T follicular helper cell (primary cell): ENCODE measurements around the gene HOXB8.
A peak's percentile ranks its signal among the peaks of the same experiment; 100 is the strongest.

Experiments used
- DNase-seq: peaks from one replicate; pipeline ENCODE4 v3.0.0-alpha.2; 2020; ENCODE audit warnings: low read depth

The HOXB8 gene

GRCh38 chr17:48583708-48584222 is 31.3 kb downstream of the HOXB8 start:
- no peak for DNase-seq

DNA sequence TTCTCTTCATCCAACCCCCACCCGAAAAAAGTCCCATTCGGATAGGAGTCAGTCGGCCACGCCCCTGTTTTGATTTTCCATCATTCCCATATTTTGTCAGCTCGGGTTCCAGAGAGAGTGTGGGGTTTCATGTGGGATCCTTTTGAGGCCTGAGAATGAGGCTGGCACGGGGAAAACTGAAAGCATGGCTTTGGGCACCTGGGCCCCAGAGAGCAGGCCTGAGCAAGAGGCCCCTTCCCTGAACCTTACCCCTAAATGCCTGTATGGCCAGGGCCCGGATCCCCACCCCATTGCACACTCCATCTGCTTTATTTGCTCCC is 32.4 kb downstream of the HOXB8 start:
- no peak for DNase-seq

DNA sequence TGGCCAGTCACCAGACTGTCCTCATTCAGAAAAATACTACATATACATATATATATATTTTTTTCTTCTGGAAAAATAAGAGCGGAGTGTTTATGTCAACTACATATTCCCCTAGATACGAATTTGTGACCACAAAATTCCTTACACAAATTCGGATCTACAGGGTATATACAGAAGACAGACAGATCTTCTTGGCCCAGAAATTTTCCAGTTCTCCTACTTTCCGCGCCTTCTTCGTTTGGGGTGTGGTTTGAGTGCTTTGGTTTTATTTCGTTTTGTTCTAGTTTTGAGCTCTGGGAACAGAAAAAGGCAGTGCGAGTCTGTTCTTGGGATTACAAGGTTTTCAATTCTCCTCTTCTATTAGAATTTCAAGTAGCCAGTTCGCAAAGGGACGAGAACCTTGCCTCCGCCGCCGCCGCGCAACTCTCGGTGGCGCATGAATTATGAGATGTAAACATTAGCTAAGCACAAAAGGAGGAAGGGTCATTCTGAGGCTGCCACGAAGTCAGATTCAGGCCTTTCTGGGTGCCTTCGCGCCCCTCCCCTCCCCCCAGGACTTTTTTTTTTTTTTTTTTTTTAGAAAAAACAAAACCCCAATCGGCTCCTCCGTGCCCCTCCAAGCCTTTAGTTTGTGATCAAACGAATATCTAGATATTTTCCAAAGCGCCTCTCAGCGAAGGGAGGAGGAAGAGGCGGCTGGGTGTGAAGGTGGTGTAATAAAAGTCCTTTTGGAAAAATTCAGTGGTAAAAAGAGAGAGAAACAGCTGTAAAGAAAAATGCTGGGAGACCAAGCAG is 35.1 kb downstream of the HOXB8 start:
- DNase-seq, result no peak

GRCh38 chr17:48579471-48579759 is 35.7 kb downstream of the HOXB8 start:
- no peak for DNase-seq

GRCh38 chr17:48578616-48579470 is 36.2 kb downstream of the HOXB8 start:
- no peak for DNase-seq

GRCh38 chr17:48577946-48578615 is 37.0 kb downstream of the HOXB8 start, which contains the start of gene HOXB4:
TSS of gene HOXB4 (minus strand) at chr17:48578350. CDS start at chr17:48578319, 31 bp downstream.
- peak; percentile 64 for DNase-seq

DNA sequence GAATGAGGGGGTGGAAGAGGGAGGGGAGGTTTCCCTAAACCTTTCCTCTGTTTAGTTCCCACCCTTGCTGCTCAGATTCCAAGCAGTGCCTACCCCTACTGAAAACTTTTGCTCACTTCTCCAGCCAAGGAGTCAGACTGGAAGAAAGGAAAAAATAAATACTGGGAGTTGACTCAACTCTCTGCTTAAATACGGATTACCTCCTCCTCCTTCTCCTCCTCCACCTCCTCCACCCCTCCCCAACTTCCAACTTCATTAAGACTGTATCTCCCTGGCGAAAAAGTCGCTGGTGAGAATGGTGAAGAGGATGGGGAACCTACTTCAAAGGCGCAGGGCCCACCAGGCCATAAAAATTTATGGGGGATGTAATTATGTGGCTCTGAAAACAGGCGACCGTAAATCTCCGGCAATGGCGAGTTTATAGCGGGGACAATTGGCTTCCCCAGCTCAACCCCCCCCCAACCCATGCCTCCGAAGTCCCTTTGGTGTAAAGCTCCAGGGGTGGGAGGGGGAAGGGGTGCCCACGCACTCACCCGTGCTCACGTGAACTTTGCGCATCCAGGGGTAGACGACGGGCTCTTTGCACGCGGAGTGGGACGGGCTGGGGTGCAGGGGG is 37.7 kb downstream of the HOXB8 start:
- no peak for DNase-seq

DNA sequence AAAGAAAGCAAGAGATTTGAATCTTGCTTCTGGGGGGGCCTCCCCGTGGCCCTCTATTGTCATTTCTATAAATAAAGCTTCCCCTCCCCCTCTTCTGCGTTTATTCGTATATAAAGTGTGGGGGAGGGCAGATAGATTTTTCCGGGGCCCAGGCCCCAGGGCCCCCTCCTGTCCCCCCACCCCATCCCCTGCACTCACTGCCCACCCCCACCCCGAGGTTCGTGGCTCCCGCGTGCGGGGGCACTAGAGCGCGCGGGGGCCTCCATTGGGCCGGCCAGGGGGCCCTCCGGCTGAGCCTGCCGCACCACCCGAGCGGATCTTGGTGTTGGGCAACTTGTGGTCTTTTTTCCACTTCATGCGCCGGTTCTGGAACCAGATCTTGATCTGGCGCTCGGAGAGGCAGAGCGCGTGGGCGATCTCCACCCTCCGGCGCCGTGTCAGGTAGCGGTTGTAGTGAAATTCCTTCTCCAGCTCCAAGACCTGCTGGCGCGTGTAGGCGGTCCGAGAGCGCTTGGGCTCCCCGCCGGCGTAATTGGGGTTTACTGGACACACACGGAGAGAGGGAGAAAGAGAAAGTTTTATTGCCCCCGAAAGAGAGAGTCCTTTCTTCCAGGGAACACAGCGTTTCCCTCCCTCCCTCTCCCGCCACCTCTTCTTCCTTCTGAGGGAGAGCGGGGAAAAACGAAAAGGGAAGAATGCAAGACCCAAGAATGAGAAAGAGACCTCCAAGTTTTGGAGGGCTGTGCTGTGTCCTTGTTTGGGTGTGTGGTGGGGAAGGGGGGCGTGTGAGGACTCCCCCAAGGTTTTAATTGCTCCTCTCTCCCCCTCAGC is 38.4 kb downstream of the HOXB8 start:
- no peak for DNase-seq

GRCh38 chr17:48575673-48576478 is 39.2 kb downstream of the HOXB8 start:
- DNase-seq, result no peak

- DNase-seq, result no peak
Observed at GRCh38 chr17:48575066-48575582, 40.0 kb downstream of the HOXB8 start.

GRCh38 chr17:48574505-48575065 is 40.5 kb downstream of the HOXB8 start:
- DNase-seq, result no peak

DNA sequence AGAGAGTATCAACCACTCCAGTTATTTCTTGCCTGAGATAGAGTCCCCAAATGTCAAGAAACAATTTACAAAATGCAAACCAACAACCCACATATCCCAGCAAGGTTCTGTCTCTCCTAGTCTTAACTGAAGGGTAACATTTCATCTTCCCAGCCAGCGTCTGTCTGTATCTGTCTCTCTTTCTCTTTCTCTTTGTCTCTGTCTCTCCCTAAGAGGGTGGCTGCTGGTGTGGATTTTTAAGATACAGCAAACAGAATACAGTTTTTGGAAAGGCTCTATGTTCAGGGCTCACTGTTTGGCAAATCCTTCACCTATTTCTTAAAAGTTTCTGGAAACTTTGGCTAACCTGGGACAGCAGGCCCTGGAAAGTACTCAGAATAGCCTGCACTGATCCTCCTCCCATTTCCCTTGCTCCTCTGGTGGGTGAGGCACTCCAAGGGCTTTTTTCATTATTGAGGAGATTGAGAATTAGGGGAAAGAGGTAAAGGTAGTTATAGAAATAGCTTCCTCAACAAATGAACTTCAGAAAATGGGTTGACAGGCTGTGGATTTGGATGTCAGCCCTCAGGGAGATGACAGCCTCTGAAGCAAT is 43.2 kb downstream of the HOXB8 start:
- no peak for DNase-seq

GRCh38 chr17:48571024-48571818 is 43.9 kb downstream of the HOXB8 start:
- DNase-seq, result no peak

GRCh38 chr17:48570325-48571023 is 44.6 kb downstream of the HOXB8 start:
- DNase-seq, result no peak

- no peak for DNase-seq
Observed at GRCh38 chr17:48569674-48570324, 45.3 kb downstream of the HOXB8 start.

GRCh38 chr17:48569240-48569582 is 45.9 kb downstream of the HOXB8 start:
- no peak for DNase-seq

- DNase-seq, result no peak
Observed at GRCh38 chr17:48568499-48569239, 46.4 kb downstream of the HOXB8 start.
